Neural progenitor cell (in vitro differentiated cells): Measurements from ENCODE around the gene RARS1. TPM values are rescaled to one million over a fixed set of nuclear protein-coding genes. Genes with fewer than 3 reads are reported as not detected.

Source experiments
- DNase-seq: peaks from one replicate; pipeline ENCODE4 v3.0.0-alpha.2; 2016; ENCODE audit warnings: low spot score
- H2AFZ ChIP-seq: fragments of 200-600 bp; sonication (generic); replicated peaks from 2 replicates; pipeline ENCODE4 v1.6.1; 2016; ENCODE audit warnings: antibody characterized with exemption
- H3F3A ChIP-seq: fragments of 200-600 bp; sonication (generic); 2 replicates; pipeline ENCODE4 v1.6.1; 2016; ENCODE audit warnings: antibody characterized with exemption, low read depth
- H3K27ac ChIP-seq: fragments of 200-600 bp; sonication (generic); 2 replicates; pipeline ENCODE4 v1.5.1; 2016; ENCODE audit warnings: mild to moderate bottlenecking
- H3K27me3 ChIP-seq: fragments of 200-600 bp; sonication (generic); 2 replicates; pipeline ENCODE4 v1.6.1; 2016; ENCODE audit warnings: mild to moderate bottlenecking, moderate library complexity
- H3K36me3 ChIP-seq: fragments of 200-600 bp; sonication (generic); 2 replicates; pipeline ENCODE4 v1.5.1; 2016
- H3K4me1 ChIP-seq: fragments of 200-600 bp; sonication (generic); 2 replicates; pipeline ENCODE4 v1.6.1; 2016; ENCODE audit warnings: mixed run types
- H3K4me2 ChIP-seq: fragments of 200-600 bp; sonication (generic); 2 replicates; pipeline ENCODE4 v1.6.1; 2016
- H3K4me3 ChIP-seq: fragments of 200-600 bp; sonication (generic); 2 replicates; pipeline ENCODE4 v1.5.1; 2016
- H3K79me2 ChIP-seq: fragments of 200-600 bp; sonication (generic); 2 replicates; pipeline ENCODE4 v1.6.1; 2016; ENCODE audit warnings: low read depth
- H3K9ac ChIP-seq: fragments of 200-600 bp; sonication (generic); 2 replicates; pipeline ENCODE4 v1.6.1; 2016
- H3K9me3 ChIP-seq: fragments of 200-600 bp; sonication (generic); 2 replicates; pipeline ENCODE4 v1.5.1; 2016; ENCODE audit warnings: low read depth
- H4K20me1 ChIP-seq: fragments of 200-600 bp; sonication (generic); 2 replicates; pipeline ENCODE4 v1.6.1; 2016; ENCODE audit warnings: low read depth
- H3K27ac Mint-ChIP-seq: 3 replicates; pipeline ENCODE4 v1.8.0; 2021; ENCODE audit warnings: mixed read lengths
- H3K27me3 Mint-ChIP-seq: 2 replicates; pipeline ENCODE4 v1.8.0; 2022; ENCODE audit warnings: low read depth, mild to moderate bottlenecking, inconsistent platforms, moderate library complexity, mixed read lengths; ENCODE audit not compliant: insufficient read depth
- H3K36me3 Mint-ChIP-seq: 3 replicates; pipeline ENCODE4 v1.8.0; 2021; ENCODE audit warnings: mixed read lengths
- H3K4me1 Mint-ChIP-seq: 3 replicates; pipeline ENCODE4 v1.8.0; 2021; ENCODE audit warnings: mixed read lengths
- H3K4me3 Mint-ChIP-seq: 3 replicates; pipeline ENCODE4 v1.8.0; 2021; ENCODE audit warnings: mild to moderate bottlenecking, moderate library complexity, mixed read lengths
- H3K9me3 Mint-ChIP-seq: 3 replicates; pipeline ENCODE4 v1.8.0; 2020; ENCODE audit warnings: mixed read lengths
- CTCF ChIP-seq: fragments of 200-600 bp; sonication (generic); IDR thresholded peaks from 2 replicates; pipeline ENCODE4 v1.5.1; 2017; ENCODE audit warnings: antibody characterized with exemption, mild to moderate bottlenecking
- EZH2 ChIP-seq: fragments of 200-600 bp; sonication (generic); IDR thresholded peaks from 2 replicates; pipeline ENCODE4 v1.6.1; 2017; ENCODE audit warnings: antibody characterized with exemption, mild to moderate bottlenecking, moderate library complexity
- EZH2phosphoT487 ChIP-seq: fragments of 200-600 bp; sonication (generic); IDR thresholded peaks from 2 replicates; pipeline ENCODE4 v1.6.1; 2017; ENCODE audit warnings: antibody characterized with exemption
- total RNA-seq: library from RNA; depleted of rRNA; stranded (reverse); fragments of >200 nt; gene quantifications from 2 replicates; pipeline ENCODE4 v1.2.3, GENCODE V29; 2015; ENCODE audit warnings: low replicate concordance

The RARS1 gene
- 116 and 191 TPM in 2 replicates for total RNA-seq

- peak; percentile 64 for TF ChIP-seq EZH2
- TF ChIP-seq CTCF, result peak; percentile 87
- no peak for TF ChIP-seq EZH2phosphoT487
- H3K9me3 Mint-ChIP-seq, result no peaks in the 10 kb centered on the region
- Histone ChIP-seq H3K4me2 (peak within 1 kb of the TSS; percentile 86), H3K9ac (peak within 1 kb of the TSS; percentile 81), H3K4me1 (peaks cover 5% of the 10 kb centered on the region), H3K4me3 (peak within 1 kb of the TSS; percentile 91), H3K36me3 (peaks cover 7% of the 10 kb centered on the region), H3K27me3 (no peaks in the 10 kb centered on the region), H3K9me3 (no peaks in the 10 kb centered on the region), H2AFZ (peak within 1 kb of the TSS; percentile 98), H3F3A (peaks cover 3% of the 10 kb centered on the region), H3K79me2 (peaks cover 22% of the 10 kb centered on the region), H4K20me1 (peaks cover 8% of the 10 kb centered on the region), H3K27ac (no peak within 1 kb of the TSS)
- H3K4me1 Mint-ChIP-seq, result peaks cover 14% of the 10 kb centered on the region
- peaks cover 10% of the 10 kb centered on the region for H3K36me3 Mint-ChIP-seq
- peaks cover 3% of the 10 kb centered on the region for H3K27me3 Mint-ChIP-seq
- peak within 1 kb of the TSS; percentile 92 for H3K27ac Mint-ChIP-seq
- peak; percentile 97 for DNase-seq
- H3K4me3 Mint-ChIP-seq, result peak within 1 kb of the TSS; percentile 100
Observed at GRCh38 chr5:168486136-168486879, at the start of gene RARS1. RARS1 (plus strand) TSS chr5:168486471; CDS start chr5:168486499, 28 bp downstream.

DNA sequence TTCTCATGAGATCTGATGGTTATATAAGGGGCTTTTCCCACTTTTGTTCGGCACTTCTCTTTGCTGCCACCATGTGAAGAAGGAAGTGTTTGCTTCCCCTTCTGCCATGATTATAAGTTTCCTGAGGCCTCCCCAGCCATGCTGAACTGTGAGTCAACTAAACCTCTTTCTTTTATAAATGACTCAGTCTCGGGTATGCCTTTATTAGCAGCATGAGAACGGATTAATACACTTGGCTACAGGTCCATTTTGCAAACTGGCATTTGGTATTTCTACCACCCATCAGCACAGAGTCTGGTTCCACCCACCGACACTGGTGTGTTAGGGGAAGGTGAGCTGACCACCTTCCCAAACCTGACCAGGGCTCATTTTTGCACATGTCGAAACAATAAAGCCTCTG lies 47.9 kb upstream of the RARS1 start:
- H3F3A ChIP-seq, result no peaks in the 10 kb centered on the region
- no peak overlapping the region for H3K27ac ChIP-seq
- no peaks in the 10 kb centered on the region for H3K36me3 ChIP-seq
- no peaks in the 10 kb centered on the region for H3K79me2 ChIP-seq
- Mint-ChIP-seq H3K9me3 (no peaks in the 10 kb centered on the region), H3K36me3 (peaks cover 12% of the 10 kb centered on the region), H3K4me1 (peaks cover 27% of the 10 kb centered on the region), H3K27me3 (peaks cover 8% of the 10 kb centered on the region), H3K27ac (no peak overlapping the region), H3K4me3 (no peak overlapping the region)
- H3K4me3 ChIP-seq, result no peak overlapping the region
- no peak overlapping the region for H2AFZ ChIP-seq
- TF ChIP-seq EZH2, result no peak
- TF ChIP-seq CTCF, result no peak
- TF ChIP-seq EZH2phosphoT487, result no peak
- no peak for DNase-seq
- H3K9ac ChIP-seq, result no peak overlapping the region
- H3K4me1 ChIP-seq, result no peaks in the 10 kb centered on the region
- H3K9me3 ChIP-seq, result no peaks in the 10 kb centered on the region
- no peak overlapping the region for H3K4me2 ChIP-seq
- no peaks in the 10 kb centered on the region for H3K27me3 ChIP-seq
- H4K20me1 ChIP-seq, result no peaks in the 10 kb centered on the region

DNA sequence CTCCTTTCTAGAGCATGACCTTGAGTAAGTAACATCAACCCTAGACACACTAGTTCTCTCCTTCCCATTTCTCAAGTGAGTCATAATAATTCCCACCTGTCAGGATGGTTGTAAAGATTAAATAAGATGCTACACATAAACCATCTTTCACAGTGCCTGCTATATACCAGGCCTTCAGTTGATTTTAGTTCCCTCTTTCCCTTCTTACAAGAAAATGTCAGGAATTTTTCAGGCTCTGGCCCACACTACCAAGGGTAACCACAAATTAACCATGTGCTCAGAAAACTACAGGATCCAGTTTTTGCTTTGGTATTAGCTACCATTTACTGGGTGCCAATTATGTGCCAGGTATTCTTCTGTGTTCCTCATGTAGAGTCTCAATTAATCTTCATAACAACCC lies 42.7 kb upstream of the RARS1 start:
- Histone ChIP-seq H3K9me3 (no peaks in the 10 kb centered on the region), H4K20me1 (no peaks in the 10 kb centered on the region), H3K27me3 (no peaks in the 10 kb centered on the region), H3K79me2 (no peaks in the 10 kb centered on the region), H3K36me3 (no peaks in the 10 kb centered on the region), H3K9ac (no peak overlapping the region), H3K4me1 (peaks cover 10% of the 10 kb centered on the region), H3F3A (no peaks in the 10 kb centered on the region), H3K4me2 (no peak overlapping the region), H2AFZ (no peak overlapping the region), H3K4me3 (no peak overlapping the region), H3K27ac (no peak overlapping the region)
- H3K4me1 Mint-ChIP-seq, result peaks cover 25% of the 10 kb centered on the region
- TF ChIP-seq EZH2phosphoT487 (no peak), CTCF (no peak), EZH2 (no peak)
- DNase-seq, result no peak
- H3K27ac Mint-ChIP-seq, result no peak overlapping the region
- H3K36me3 Mint-ChIP-seq, result peaks cover 7% of the 10 kb centered on the region
- H3K27me3 Mint-ChIP-seq, result no peaks in the 10 kb centered on the region
- no peaks in the 10 kb centered on the region for H3K9me3 Mint-ChIP-seq
- no peak overlapping the region for H3K4me3 Mint-ChIP-seq
